ENCODE measurements around the gene SMYD2. TPM values are rescaled to one million over a fixed set of nuclear protein-coding genes. Genes with fewer than 3 reads are reported as not detected.

The SMYD2 gene
- total and polyA plus RNA-seq, 2 donors (not counting 1 experiment from before 2014, with no cell fraction given), result 23.3 to 39.2 TPM

- no peaks in the 10 kb centered on the region for H3K36me3 ChIP-seq (ENCODE audit: control insufficient read depth, insufficient read depth, low read length)
- no peaks in the 10 kb centered on the region for H4K20me1 ChIP-seq (ENCODE audit: control insufficient read depth, extremely low read depth, insufficient read depth, low read length)
- H3K4me3 ChIP-seq (replicated peaks in 1 of 4; ENCODE audit: control extremely low read depth in 1 of 4, insufficient read depth in 1 of 4, low read depth in 3 of 4, low read length in 4 of 4), result peak overlapping the region in 3 of 4 experiments; percentile 11 to 29 (median 14)
- peaks cover 3% of the 10 kb centered on the region for H3K4me1 ChIP-seq (ENCODE audit: control insufficient read depth, extremely low read depth, insufficient read depth, low read length)
- H3K79me2 ChIP-seq (ENCODE audit: control insufficient read depth, insufficient read depth, low read length), result no peaks in the 10 kb centered on the region
- no peak for TF ChIP-seq CTCF (conservative IDR thresholded peaks at IDR 0.05 in 1 of 2, IDR thresholded peaks at IDR 0.05 in 1 of 2; ENCODE audit: low read depth in 1 of 2, low read length in 2 of 2)
- TF ChIP-seq EZH2 (IDR thresholded peaks at IDR 0.05; ENCODE audit: low read length, missing control alignments), result no peak
- H3K27ac ChIP-seq (ENCODE audit: insufficient read depth, low read length), result no peak overlapping the region
- H3K9me3 ChIP-seq (ENCODE audit: control insufficient read depth, insufficient read depth, low read depth, low read length), result no peaks in the 10 kb centered on the region
- no peak overlapping the region for H2AFZ ChIP-seq (ENCODE audit: low read length)
- H3K9ac ChIP-seq (ENCODE audit: insufficient read depth, low read length), result no peak overlapping the region
- no peaks in the 10 kb centered on the region for H3K27me3 ChIP-seq (ENCODE audit: control insufficient read depth, insufficient read depth, low read length)
- DNase-seq (ENCODE audit: low read depth in 2 of 2), result peak; percentile 26 to 66
- H3K4me2 ChIP-seq (ENCODE audit: extremely low read depth, insufficient read depth, low read length), result peak overlapping the region; percentile 74
Observed at GRCh38 chr1:214303141-214303930, 22.4 kb downstream of the SMYD2 start.

- no peaks in the 10 kb centered on the region for H4K20me1 ChIP-seq (ENCODE audit: control insufficient read depth, extremely low read depth, insufficient read depth, low read length)
- H3K9ac ChIP-seq (ENCODE audit: insufficient read depth, low read length), result no peak overlapping the region
- H3K27me3 ChIP-seq (ENCODE audit: control insufficient read depth, insufficient read depth, low read length), result no peaks in the 10 kb centered on the region
- no peaks in the 10 kb centered on the region for H3K79me2 ChIP-seq (ENCODE audit: control insufficient read depth, insufficient read depth, low read length)
- no peak overlapping the region for H3K27ac ChIP-seq (ENCODE audit: insufficient read depth, low read length)
- no peak for DNase-seq (ENCODE audit: low read depth in 2 of 2)
- no peak overlapping the region for H3K4me2 ChIP-seq (ENCODE audit: extremely low read depth, insufficient read depth, low read length)
- H3K9me3 ChIP-seq (ENCODE audit: control insufficient read depth, insufficient read depth, low read depth, low read length), result no peaks in the 10 kb centered on the region
- no peak overlapping the region for H2AFZ ChIP-seq (ENCODE audit: low read length)
- peaks cover 3% of the 10 kb centered on the region for H3K4me1 ChIP-seq (ENCODE audit: control insufficient read depth, extremely low read depth, insufficient read depth, low read length)
- H3K36me3 ChIP-seq (ENCODE audit: control insufficient read depth, insufficient read depth, low read length), result no peaks in the 10 kb centered on the region
- TF ChIP-seq EZH2 (IDR thresholded peaks at IDR 0.05; ENCODE audit: low read length, missing control alignments) (no peak), CTCF (conservative IDR thresholded peaks at IDR 0.05 in 1 of 2, IDR thresholded peaks at IDR 0.05 in 1 of 2; ENCODE audit: low read depth in 1 of 2, low read length in 2 of 2) (no peak)
- no peak overlapping the region for H3K4me3 ChIP-seq (replicated peaks in 1 of 4; ENCODE audit: control extremely low read depth in 1 of 4, insufficient read depth in 1 of 4, low read depth in 3 of 4, low read length in 4 of 4)
Observed at GRCh38 chr1:214305164-214305751, 24.3 kb downstream of the SMYD2 start.

GRCh38 chr1:214306269-214306668, 25.3 kb downstream of the SMYD2 start:
- Histone ChIP-seq H3K27me3 (ENCODE audit: control insufficient read depth, insufficient read depth, low read length) (no peaks in the 10 kb centered on the region), H3K9me3 (ENCODE audit: control insufficient read depth, insufficient read depth, low read depth, low read length) (no peaks in the 10 kb centered on the region)
- no peak for TF ChIP-seq CTCF (conservative IDR thresholded peaks at IDR 0.05 in 1 of 2, IDR thresholded peaks at IDR 0.05 in 1 of 2; ENCODE audit: low read depth in 1 of 2, low read length in 2 of 2)
- TF ChIP-seq EZH2 (IDR thresholded peaks at IDR 0.05; ENCODE audit: low read length, missing control alignments), result no peak

More at GRCh38 chr1:214306269-214306668, 25.3 kb downstream of the SMYD2 start:
- H3K79me2 ChIP-seq (ENCODE audit: control insufficient read depth, insufficient read depth, low read length), result no peaks in the 10 kb centered on the region
- no peak overlapping the region for H3K9ac ChIP-seq (ENCODE audit: insufficient read depth, low read length)
- H3K4me3 ChIP-seq (replicated peaks in 1 of 4; ENCODE audit: control extremely low read depth in 1 of 4, insufficient read depth in 1 of 4, low read depth in 3 of 4, low read length in 4 of 4), result no peak overlapping the region
- DNase-seq (ENCODE audit: low read depth in 2 of 2), result no peak
- H3K36me3 ChIP-seq (ENCODE audit: control insufficient read depth, insufficient read depth, low read length), result no peaks in the 10 kb centered on the region
- no peak overlapping the region for H3K4me2 ChIP-seq (ENCODE audit: extremely low read depth, insufficient read depth, low read length)
- peaks cover 3% of the 10 kb centered on the region for H3K4me1 ChIP-seq (ENCODE audit: control insufficient read depth, extremely low read depth, insufficient read depth, low read length)
- no peak overlapping the region for H3K27ac ChIP-seq (ENCODE audit: insufficient read depth, low read length)
- H2AFZ ChIP-seq (ENCODE audit: low read length), result no peak overlapping the region
- no peaks in the 10 kb centered on the region for H4K20me1 ChIP-seq (ENCODE audit: control insufficient read depth, extremely low read depth, insufficient read depth, low read length)
